ENCODE measurements around the gene CSK. TPM values are rescaled to one million over a fixed set of nuclear protein-coding genes. Genes with fewer than 3 reads are reported as not detected.

CSK gene
- polyA plus RNA-seq, 1 experiment = 25.3 TPM

DNA sequence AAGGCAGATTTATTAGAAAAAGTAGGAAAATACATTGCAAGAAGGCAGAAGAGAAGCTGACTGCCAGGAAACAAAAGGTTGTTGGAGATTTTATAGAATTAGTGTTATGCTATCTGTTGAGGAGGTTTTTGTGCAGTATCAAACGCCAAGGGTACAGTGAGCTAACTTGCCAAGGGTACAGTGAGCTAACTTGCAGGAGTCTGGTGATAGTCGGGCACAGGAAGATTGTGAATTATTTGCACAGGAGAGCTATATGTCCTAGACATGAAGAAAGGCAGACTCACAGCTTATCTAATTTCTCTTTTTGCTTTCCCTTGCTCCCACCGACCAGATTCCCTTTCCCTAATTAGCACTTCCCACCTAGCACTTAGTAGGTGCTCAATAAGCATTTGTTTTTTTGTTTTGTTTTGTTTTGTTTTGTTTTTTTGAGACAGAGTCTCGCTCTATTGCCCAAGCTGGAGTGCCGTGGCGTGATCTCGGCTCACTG is 2.7 kb upstream of the CSK start:
- no peak for DNase-seq (ENCODE audit: low read depth)
- H3K4me3 ChIP-seq (ENCODE audit: low read depth, low read length) = no peak overlapping the region
- no peaks in the 10 kb centered on the region for H3K36me3 ChIP-seq (ENCODE audit: control insufficient read depth, insufficient read depth, low read length)
- ChIA-PET POLR2A (no interaction called here), CTCF (interaction anchor here (0.8 to 26.9 kb wide), 7 partner anchors 9 to 171 kb away, joined by 3 to 563 read pairs (median 25); no protein-coding TSS in a partner anchor)
- TF ChIP-seq, protein P1, sequence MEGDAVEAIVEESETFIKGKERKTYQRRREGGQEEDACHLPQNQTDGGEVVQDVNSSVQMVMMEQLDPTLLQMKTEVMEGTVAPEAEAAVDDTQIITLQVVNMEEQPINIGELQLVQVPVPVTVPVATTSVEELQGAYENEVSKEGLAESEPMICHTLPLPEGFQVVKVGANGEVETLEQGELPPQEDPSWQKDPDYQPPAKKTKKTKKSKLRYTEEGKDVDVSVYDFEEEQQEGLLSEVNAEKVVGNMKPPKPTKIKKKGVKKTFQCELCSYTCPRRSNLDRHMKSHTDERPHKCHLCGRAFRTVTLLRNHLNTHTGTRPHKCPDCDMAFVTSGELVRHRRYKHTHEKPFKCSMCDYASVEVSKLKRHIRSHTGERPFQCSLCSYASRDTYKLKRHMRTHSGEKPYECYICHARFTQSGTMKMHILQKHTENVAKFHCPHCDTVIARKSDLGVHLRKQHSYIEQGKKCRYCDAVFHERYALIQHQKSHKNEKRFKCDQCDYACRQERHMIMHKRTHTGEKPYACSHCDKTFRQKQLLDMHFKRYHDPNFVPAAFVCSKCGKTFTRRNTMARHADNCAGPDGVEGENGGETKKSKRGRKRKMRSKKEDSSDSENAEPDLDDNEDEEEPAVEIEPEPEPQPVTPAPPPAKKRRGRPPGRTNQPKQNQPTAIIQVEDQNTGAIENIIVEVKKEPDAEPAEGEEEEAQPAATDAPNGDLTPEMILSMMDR (IDR thresholded peaks at IDR 0.05; ENCODE audit: insufficient read depth, low read depth, low read length) = no peak
- H3K27me3 ChIP-seq (ENCODE audit: control insufficient read depth, insufficient read depth, low read length) = no peaks in the 10 kb centered on the region

GRCh38 chr15:74780523-74781430 is 1.1 kb upstream of the CSK start:
- POLR2A ChIA-PET = no interaction called here
- H3K4me3 ChIP-seq (ENCODE audit: low read depth, low read length) = no peak overlapping the region
- CTCF ChIA-PET = interaction anchor here (0.7 to 26.9 kb wide), 19 partner anchors 7 to 214 kb away, joined by 3 to 563 read pairs (median 4); partner anchors contain the start of genes CPLX3 and RPP25
- no peaks in the 10 kb centered on the region for H3K27me3 ChIP-seq (ENCODE audit: control insufficient read depth, insufficient read depth, low read length)
- no peak for DNase-seq (ENCODE audit: low read depth)
- TF ChIP-seq, protein P1 (IDR thresholded peaks at IDR 0.05; ENCODE audit: insufficient read depth, low read depth, low read length) = no peak
- H3K36me3 ChIP-seq (ENCODE audit: control insufficient read depth, insufficient read depth, low read length) = no peaks in the 10 kb centered on the region

DNA sequence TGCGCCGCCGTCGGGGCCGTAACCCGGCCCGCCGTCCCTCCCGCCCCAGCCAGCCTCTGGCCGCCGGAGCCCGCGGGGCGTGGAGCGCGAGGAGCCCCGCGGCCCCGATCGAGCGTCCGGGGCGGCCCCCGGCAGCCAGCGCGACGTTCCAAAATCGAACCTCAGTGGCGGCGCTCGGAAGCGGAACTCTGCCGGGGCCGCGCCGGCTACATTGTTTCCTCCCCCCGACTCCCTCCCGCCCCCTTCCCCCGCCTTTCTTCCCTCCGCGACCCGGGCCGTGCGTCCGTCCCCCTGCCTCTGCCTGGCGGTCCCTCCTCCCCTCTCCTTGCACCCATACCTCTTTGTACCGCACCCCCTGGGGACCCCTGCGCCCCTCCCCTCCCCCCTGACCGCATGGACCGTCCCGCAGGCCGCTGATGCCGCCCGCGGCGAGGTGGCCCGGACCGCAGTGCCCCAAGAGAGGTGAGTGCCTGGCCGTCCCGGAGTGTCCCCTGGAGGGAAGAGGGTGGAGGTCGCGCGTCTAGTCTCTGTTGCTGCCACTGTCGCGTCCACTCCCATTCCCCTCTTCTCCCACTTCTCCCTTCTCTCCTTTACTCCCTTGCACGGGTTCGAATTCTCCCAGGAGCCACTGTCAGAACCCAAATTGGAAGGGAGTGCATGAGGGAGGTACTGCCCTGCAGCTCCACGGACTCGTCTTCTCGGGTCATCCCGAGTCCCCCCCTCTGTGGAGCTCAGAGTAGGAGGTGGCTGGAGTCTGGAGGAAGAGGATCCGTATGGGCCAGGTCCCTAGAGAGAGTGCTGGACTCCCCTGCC is 585 bp downstream of the CSK start:
- POLR2A ChIA-PET = no interaction called here
- Histone ChIP-seq H3K36me3 (ENCODE audit: control insufficient read depth, insufficient read depth, low read length) (no peaks in the 10 kb centered on the region), H3K27me3 (ENCODE audit: control insufficient read depth, insufficient read depth, low read length) (no peaks in the 10 kb centered on the region), H3K4me3 (ENCODE audit: low read depth, low read length) (peak overlapping the region; percentile 89)
- DNase-seq (ENCODE audit: low read depth) = no peak
- CTCF ChIA-PET = interaction anchor here (0.6 to 26.9 kb wide), 13 partner anchors 11 to 174 kb away, joined by 3 to 563 read pairs (median 5); partner anchors contain the start of genes CYP1A1, FAM219B and RPP25
- TF ChIP-seq, protein P1 (IDR thresholded peaks at IDR 0.05; ENCODE audit: insufficient read depth, low read depth, low read length) = no peak

DNA sequence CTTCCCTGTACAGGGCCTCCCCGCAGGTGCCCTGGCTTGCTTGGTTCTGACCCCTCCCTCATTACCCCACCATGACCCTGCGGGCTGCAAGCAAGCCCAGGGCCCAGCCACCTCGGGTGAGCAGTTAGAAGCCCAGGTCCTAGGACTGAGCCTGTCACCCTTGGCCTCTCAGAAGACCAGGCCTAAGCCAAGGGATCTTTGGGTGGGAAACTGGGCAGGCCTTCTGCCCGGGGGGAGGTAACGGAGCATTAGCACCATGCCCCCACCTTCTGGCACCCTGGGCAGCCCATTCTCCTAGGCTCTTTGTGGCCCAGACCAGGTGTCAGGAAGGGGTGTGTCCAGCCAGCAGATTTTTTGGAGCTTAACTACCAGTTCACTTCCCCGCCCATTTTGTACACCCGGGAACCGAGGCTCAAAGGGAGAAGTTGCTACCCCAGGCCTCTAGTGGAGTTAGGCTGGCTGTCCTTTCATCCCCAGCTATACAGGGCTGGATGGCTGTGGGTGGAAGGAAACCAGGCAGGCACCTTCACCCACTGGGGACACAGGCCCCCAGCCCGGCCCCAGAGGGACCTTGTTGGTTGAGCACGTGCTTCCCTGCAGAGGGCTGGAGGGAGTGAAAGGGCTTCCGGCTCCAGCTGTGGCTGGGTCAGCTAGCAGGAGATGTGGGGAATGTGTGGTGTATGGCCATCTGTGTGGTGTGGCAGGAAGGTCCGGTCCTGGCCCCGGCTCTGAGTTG is 1.4 kb downstream of the CSK start:
- H3K27me3 ChIP-seq (ENCODE audit: control insufficient read depth, insufficient read depth, low read length) = no peaks in the 10 kb centered on the region
- H3K36me3 ChIP-seq (ENCODE audit: control insufficient read depth, insufficient read depth, low read length) = no peaks in the 10 kb centered on the region
- no peak for DNase-seq (ENCODE audit: low read depth)
- ChIA-PET CTCF (interaction anchor here (1.0 to 9.2 kb wide), 14 partner anchors 11 to 174 kb away, joined by 3 to 137 read pairs (median 6); no protein-coding TSS in a partner anchor), POLR2A (no interaction called here)
- peak overlapping the region; percentile 89 for H3K4me3 ChIP-seq (ENCODE audit: low read depth, low read length)
- TF ChIP-seq, protein P1 (IDR thresholded peaks at IDR 0.05; ENCODE audit: insufficient read depth, low read depth, low read length) = no peak
